HG03039 (cell line): Measurements from ENCODE around the gene HES3.

Source experiments
- ATAC-seq: cut with Tn5 transposase; IDR thresholded peaks from one replicate; pipeline ENCODE4 v1.9.1; 2021; ENCODE audit warnings: mild to moderate bottlenecking, moderate library complexity; ENCODE audit not compliant: unreplicated experiment

The HES3 gene

DNA sequence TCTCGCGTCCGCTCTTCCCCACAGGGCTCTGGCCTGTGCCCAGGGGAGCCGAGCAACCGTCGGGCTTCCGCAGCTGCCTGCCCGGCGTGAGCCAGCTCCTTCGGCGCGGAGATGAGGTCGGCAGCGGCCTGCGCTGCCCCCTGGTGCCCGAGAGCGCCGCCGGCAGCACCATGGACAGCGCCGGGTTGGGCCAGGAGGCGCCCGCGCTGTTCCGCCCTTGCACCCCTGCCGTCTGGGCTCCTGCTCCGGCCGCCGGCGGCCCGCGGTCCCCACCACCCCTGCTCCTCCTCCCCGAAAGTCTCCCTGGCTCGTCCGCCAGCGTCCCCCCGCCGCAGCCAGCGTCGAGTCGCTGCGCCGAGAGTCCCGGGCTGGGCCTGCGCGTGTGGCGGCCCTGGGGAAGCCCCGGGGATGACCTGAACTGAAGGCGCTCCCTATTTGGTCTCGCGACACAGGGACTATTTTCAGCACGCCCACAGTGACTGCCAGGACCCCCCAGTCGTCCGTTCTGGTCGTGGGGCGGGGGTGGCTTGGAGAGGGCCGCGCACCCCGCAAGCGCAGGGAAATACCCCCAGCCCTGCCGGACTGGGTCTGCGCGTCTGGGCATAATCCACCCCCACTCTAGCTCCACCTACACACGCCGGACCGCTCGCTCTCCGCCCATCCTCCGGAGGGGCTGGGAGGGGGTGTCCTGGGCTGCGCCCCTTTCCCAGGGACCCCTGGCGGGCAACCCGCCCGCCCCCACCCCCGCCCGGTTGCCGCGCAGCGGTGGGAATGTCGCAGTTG is 1.3 kb downstream of the HES3 start:
- no peak for ATAC-seq

DNA sequence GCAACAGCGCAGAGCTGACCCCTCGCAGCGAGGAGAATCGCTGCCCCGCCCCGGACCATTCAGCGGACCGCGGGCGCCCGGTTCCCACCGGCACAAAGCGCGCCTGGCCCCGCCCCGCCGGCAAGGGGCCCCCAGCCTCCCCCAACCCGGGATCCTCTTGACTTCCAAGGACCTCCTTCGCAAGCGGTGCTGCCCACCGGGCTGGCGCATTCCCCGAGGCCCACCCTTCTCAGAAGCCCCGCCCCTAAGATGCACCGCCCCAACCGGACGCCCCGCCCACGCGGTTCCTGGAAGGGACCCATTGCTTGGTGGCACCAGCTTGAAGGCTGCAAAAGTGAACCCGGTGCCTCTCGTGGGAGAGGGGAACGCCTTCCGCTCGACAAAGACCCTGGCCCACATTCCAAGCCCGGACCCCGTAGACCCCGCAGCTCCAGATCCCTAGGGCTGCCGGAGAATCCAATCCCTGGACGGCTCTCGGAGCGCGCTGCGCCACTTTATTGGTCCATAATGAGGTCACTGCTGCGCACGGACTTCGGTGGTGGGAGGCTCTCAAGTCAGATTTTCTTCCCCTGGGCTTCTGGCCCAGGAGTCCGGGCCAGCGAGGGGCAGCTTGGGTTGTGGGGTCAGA is 2.0 kb downstream of the HES3 start:
- no peak for ATAC-seq

DNA sequence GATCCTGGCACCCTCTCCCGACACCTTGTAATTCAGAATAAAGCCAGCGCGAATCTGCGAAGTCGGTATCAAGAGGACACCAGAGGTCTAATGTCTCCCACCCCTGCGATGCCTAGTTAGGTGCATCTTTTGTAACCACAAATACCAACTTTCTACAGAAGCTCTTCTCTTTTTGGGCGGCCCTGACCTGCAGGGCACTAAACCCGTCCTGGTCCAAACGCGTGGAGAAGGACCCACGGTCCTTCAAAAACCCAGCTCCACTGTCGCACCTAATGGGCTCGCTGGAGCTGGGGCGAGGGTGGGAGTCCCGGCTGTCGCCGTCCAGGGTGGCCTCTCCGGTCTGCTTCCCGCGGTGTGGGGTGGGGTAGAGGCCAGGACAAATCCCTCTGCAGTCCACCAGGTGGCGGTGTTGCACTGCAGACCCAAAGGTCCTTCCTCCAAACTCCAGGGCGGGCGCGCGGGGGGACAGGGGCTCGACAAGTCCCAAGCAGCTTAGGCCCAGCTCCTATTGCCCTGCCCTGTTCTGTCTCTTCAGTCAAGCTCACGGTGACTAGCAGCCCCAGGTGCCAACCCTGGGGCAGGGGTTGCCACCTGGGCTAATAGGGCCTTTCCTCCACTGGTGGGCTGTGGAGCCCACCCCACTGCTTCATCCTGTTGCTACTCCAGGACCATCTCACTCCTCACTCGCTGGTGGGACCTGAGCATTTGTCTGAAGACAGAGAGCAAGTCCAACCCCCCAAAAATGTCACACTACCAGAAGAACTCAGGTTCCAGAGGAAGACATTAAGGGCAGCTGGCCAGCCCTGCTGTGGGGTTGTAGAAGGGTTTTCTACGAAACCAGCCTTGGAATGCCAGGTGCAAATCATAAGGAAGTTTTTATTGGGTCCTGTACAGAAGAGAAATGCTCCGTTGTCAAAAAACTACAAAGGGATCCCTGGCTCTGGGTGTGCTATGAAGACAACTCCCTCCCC is 2.8 kb downstream of the HES3 start:
- no peak for ATAC-seq

DNA sequence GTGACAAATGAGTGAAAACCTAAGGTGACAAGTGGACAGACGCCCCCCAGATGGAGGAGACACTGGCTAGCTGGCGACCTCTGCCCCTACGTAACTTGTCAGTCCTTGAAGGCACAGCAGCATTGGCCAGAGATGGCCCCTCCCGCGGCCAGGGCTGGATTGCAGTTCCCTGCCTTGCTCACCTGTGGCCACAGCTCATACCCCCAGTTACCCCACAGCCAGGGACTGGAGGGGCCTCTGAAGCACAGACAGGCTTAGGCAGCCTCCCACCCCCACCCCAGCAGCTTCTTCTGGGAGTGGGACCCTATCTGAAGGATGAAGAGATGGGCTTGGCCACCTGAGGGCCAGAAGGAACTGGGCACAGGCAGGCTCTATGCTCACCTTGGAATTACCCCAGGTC is 3.7 kb downstream of the HES3 start:
- no peak for ATAC-seq

DNA sequence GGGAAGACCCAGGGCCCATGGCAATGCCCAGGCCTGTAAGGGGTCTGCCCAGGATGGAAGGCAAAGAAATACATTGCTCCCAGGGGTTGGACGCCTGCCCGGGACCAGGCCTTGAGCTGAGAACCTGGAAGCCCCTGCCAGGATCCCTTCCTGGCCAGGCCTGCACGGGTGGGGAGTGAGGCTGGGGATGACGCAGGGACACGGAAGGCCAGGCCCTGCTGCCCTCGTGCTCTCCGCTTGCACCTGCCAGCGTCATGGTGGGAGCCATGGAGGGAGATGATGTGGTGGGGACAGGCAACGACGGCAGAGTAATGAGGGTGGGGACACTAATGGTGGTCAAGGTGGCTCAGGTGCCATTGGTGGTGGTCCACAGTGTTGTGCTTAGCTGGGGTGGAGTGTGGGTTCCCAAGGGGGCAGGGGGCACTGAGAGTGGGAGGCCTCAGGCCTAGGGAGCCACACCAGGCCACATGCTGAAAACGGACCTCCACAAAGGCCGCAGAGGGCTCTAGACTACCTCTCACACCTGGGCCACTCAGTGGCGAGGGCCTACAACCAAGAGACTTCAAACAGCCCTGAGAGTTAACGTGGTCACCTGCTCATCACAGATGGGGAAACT is 4.3 kb downstream of the HES3 start:
- ATAC-seq = no peak

DNA sequence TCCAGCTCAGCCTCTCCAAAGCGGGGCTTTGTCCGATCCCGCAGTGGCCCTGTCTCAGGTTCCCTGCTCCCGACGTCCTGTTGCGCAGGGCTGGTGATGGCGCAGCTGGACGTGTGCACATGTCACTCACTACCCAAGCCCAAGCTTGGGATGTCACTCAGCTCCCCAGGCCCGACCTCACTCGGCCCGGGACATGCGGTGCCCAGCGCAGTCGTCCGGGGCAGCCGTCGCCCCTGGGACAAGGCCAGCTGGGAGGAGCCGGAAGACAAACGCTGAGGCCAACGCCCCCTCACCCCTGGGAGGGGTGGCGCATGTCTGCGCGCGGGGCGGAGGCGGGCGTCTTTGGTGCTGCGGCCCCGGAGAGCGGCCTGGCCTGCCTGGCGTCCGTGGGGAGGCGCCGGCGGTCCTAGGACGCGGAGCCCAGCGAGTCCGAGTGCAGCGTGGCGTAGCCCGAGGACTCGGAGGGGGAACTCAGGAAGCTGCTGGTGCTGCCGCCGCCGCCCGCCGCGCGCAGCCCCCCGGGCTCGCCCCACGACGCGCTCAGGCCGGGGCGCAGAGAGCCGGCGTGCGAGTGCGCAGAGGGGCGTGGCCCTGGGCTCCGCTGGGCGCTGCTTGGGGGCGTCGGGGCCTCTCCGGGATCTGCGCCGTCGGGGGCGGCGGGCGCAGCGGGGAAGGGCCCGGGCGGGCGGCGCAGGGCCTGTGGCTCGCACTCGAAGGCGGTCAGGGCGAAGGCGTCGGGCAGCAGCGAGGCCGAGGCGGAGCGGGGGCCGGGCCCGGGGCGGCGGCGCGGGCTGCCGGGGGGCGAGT is 5.2 kb downstream of the HES3 start:
- no peak for ATAC-seq

DNA sequence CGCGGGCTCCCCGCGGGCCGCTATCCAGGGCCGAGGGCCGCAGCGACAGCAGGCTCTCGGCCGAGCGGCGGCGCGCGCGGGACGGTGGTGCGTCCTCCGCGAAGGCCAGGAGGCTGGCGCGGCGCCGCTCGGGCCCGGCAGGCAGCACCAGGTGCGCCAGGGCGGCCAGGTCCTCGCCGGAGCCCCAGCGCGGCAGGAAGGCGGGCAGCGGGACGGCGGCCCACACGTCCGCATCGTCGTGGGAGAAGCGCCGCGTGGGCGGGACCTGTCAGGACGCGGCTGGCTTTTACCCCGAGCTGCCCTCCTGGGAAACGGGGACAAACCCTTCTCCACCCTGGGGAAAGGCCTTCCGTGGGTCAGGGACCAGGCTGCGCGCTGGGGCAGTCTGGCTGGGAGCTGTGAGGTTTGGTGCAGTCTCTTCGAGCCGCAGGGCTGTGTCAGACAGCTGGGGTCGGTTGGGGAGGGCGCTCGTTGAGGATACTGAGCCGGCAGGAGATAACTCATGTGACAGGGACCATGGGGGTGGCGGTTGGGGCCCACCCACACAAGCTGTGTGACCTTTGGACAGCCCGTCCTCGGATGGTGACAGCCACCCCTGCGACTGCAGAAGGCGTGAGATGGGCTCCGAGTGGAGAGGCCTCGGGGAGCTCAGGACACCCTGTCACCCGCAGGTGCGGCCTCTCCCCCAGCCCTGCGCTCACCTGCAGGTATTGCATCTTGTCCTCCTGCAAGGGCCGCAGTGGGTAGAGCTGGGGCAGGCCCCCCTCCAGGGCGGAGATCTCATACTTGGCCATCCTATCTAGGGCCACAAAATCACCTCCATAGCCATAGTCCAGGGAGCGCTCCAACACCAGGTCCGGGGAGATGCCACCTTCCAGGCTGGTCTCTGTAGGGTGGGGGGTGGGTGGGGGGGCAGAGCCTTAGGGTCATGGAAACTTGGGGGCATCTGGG is 6.0 kb downstream of the HES3 start:
- no peak for ATAC-seq

DNA sequence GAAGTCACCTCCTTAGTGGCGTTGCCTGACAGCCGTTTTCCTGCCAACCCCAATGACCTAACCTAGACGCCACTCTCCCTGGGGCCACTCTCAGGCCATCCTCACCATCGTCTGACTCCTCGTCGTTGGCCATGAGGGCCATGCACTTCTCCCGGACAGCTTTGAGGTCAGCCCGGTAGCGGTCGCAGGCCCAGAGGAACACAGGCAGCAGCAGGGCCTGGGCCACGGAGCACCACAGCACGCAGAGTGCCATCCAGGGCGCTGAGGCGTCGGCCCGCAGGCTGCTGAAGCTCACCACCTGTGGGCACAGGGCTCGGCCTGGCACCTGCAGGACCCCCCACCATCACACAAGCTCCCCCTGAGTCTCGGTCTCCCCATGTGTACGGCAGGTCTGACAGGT is 7.3 kb downstream of the HES3 start:
- ATAC-seq = no peak

DNA sequence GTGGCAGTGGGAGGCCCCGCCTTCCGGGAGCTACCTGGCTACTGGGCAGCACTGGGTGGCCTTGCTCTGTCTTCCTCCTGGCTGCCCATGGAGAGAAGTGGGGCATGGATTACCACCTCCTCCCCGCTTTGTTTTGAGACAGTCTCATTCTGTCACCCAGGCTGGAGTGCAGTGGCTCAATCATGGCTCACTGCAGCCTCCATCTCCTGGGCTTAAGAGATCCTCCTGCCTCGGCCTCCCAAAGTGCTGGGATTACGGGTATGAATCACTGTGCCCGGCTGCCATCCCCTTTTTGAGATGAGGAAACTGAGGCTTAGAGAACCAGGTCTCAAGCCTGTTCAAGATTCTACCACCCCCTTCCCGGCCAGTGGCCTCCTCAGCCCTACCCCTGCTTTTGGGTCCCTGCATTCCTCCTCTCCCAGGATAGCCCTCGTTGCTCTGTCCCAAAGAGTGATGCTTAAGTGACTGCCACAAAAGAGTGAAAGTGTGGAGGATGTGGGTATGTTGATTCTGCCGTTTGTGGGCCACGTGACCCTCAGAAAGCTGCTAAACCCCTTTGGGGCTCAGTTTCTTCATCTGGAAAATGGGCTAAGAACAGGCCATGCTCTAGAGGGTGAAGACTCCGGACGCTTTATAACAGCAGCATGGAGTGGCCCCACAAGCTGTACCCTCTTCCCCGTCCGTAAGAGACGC is 7.8 kb downstream of the HES3 start:
- ATAC-seq = no peak

DNA sequence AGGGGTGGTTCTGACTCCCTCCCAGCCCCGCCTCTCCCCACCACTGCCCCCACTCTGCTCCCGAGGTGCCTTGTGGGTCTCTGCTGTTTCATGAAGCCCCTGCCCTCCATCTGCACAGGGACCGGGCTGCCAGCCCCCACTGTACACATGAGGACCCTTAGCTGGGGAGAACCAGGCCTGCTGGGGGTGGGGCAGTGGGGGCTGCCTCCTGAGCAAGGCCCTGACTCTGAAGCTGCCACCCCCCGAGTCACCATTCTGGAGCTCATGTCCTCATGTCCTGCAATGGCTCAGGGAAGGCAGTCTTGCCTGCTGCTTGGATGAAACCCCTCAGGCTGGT is 8.4 kb downstream of the HES3 start:
- ATAC-seq = no peak

DNA sequence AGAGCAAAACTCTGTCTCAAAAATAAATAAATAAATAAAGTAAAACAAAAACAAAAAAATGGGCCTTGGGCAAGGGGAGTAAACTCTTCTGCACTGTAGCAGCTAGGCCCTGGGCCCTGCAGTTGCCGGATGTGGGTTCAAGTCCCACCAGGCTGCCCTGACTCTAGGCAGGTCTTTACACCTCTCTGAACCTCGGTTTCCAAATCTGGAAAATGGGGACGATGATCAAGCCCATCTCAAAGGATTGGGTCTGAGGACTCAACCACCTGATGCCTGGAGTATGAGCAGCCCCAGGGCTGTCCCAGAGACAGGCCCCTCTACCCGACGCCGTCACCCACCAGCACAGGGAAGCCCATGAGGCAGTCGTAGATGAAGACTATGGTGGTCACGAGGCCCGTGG is 9.4 kb downstream of the HES3 start:
- no peak for ATAC-seq

DNA sequence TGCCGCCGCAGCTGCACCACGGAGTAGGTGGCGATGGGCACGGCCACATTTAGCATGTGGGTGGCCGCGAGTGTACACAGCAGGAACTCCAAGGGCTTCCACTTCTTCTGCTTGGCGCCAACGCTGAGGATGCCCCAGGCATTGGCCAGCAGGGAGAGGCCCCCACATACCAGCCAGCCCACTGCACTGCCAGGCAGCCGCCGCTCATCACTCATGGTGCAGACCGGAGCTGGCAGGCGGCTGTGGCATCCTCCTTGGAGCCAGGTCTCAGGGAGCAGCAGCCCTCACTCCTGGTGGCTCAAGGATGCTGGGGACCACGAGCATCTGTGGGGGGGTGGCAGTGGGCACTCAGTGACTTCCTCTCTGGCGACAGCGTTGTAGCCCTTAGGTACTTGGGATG is 10.7 kb downstream of the HES3 start:
- no peak for ATAC-seq

DNA sequence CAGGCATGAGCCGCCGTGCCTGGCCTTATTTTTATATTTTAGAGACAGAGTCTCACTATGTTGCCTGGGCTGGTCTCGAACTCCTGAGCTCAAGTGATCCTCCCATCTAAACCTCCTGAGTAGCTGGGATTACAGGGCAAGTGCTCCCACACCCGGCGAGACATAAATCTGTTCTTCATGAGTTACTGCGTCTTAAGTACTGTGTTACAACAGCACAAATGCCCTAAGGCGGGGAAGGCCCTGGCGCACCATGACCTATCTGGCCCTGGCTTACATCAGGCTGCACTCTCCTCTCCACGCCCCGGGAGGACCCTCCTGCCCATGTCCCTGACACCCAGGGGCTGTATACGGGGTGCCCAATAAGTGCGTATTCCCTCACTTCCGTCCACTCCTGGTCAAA is 12.7 kb downstream of the HES3 start:
- no peak for ATAC-seq

DNA sequence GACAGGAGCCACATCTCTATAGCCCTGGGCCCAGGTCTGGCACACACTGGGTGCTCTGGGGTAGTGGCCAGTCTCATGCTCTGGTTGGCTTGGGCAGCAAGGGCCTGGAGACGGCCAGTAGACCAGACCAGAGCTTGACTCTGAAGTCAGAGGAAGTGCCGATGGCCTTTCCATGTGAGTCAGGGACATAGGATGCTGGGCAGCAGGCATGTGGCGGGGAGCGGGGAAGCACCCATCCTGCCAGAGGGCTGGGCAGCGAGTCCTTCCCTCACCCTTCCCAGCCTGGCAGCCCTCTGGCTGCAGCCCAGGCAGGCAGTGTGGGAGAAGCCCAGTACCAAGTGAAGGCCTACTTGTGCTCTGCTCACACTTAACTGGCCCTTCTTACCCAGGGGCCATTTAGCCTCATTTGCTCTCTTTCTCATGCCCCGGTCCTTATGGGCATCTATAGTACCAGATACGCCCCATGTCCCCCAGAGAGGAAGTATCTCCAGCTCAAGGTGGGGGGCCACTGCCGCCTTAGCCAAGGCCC is 13.6 kb downstream of the HES3 start:
- no peak for ATAC-seq

DNA sequence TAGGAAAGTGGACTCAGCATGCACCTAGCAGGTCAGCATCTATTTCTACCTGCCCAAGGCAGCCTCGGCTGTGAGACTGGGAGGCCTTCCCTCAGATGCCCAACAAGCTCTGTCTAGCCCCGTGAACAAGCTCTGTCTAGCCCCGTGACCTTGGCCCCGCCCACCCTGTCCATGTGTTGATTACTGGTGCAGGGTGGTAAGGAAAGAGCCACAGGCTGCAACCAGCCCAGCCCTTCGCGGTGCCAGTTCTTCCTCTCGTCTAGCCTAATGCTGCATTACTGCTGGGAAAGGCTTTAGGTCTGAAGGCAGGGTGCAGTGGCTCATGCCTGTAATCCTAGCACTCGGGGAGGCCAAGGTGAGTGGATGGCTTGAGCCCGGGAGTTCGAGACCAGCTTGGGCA is 14.7 kb downstream of the HES3 start:
- no peak for ATAC-seq

DNA sequence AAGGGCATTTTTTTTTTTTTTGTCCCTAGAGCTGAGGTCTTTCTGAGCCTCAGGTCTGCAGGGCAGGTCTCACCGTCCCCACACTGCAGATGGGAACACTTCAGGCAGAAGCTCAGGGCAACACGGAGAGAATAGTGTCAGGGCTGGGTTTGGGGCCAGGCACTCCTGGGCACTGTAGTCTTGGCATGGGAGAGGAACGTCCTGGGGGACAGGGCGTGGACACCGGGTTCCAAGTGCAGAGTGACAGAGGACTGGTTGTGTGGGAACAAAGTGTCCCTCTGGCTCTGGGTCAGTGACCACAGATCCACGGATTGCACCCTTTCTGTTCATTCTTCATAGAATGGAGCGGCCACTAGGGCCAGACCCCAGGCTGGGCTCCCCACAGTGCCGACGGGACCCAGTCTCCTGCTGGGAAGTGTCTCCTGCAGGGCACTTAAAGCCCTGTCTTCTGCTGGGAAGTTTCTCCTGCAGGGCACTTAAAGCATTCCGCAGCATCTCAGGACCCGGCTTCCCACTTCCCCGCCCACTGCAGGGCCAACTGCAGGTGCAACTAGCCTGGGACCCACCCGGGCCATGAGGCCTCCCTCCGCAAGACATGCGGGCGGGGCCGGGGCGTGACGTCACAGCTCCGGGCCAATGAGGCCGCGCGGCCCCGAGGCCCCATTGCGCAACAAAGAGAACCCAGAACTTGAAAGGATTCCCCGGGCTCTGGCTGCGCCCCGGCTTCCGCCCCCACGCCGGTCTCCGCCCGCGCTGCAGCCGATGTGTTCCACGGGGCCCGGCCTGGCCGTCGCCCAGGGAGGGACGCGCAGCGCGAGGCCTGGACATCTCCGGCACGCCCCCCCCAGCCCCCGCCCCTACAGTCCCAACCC is 15.7 kb downstream of the HES3 start:
- no peak for ATAC-seq

DNA sequence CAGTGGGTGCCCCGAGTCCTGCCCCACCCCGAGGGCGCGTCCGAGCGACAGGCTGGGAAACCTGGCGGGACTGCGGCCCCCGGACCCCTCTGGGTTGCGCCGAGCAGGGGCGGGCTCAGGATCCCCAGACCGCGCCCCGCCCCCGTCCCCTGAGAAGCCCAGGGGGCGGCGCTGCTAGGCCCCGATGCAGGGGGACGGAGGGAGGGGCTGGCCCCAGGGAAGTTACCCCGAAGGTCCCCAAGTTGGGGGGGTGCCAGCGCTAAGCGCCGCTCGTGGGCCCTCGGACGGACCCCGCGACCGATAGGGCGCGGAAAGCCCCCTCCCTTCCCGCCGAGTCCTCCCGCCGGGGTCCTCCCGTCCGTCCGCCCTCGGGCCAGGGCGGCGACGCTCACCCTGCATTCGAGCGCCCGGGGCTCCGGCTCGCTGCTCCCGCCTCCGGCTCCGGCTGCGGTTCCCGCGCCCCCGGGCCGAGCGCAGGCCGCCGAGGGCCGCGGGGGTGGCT is 16.5 kb downstream of the HES3 start:
- peak; percentile 30 for ATAC-seq
